UCSD-AML1 (cell line): ENCODE data around the gene DNAJC21.
A peak's percentile ranks its signal among the peaks of the same experiment; 100 is the strongest.
"Not testable (repeated sequence)": the region's sequence is repeated elsewhere in the genome, so short reads cannot be mapped to it uniquely, and the experiment has no call there.

Experiments
- DNase-seq: peaks from one replicate; lab custom pipeline; 2025; ENCODE audit not compliant: unreplicated experiment; lab: John Stamatoyannopoulos, UW

The DNAJC21 gene

GRCh38 chr5:34923256-34923655 is 6.1 kb upstream of the DNAJC21 start:
- not testable (repeated sequence) for DNase-seq

GRCh38 chr5:34923694-34924461 is 5.5 kb upstream of the DNAJC21 start:
- no peak for DNase-seq

GRCh38 chr5:34924462-34924765 is 4.9 kb upstream of the DNAJC21 start:
- no peak for DNase-seq

- no peak for DNase-seq
Observed at GRCh38 chr5:34926318-34926888, 3.0 kb upstream of the DNAJC21 start.

GRCh38 chr5:34927785-34928184 is 1.6 kb upstream of the DNAJC21 start:
- DNase-seq, result no peak

GRCh38 chr5:34928267-34928666 is 1.1 kb upstream of the DNAJC21 start:
- DNase-seq, result no peak

- peak; percentile 85 for DNase-seq
Observed at GRCh38 chr5:34929720-34930461, 532 bp downstream of the DNAJC21 start.

GRCh38 chr5:34930462-34930844 is 1.1 kb downstream of the DNAJC21 start:
- no peak for DNase-seq

- DNase-seq, result no peak
Observed at GRCh38 chr5:34930870-34931269, 1.5 kb downstream of the DNAJC21 start.

GRCh38 chr5:34932947-34933346 is 3.6 kb downstream of the DNAJC21 start:
- DNase-seq, result no peak

- DNase-seq, result no peak
Observed at GRCh38 chr5:34941936-34942335, 12.6 kb downstream of the DNAJC21 start.

- DNase-seq, result no peak
Observed at GRCh38 chr5:34944044-34944443, 14.7 kb downstream of the DNAJC21 start.

GRCh38 chr5:34944460-34945047 is 15.2 kb downstream of the DNAJC21 start:
- no peak for DNase-seq

- no peak for DNase-seq
Observed at GRCh38 chr5:34957321-34957720, 28.0 kb downstream of the DNAJC21 start.

GRCh38 chr5:34957857-34958690 is 28.7 kb downstream of the DNAJC21 start:
- DNase-seq, result no peak

GRCh38 chr5:34959323-34959722 is 30.0 kb downstream of the DNAJC21 start:
- no peak for DNase-seq

- DNase-seq, result no peak
Observed at GRCh38 chr5:34967540-34967939, 38.2 kb downstream of the DNAJC21 start.

- DNase-seq, result no peak
Observed at GRCh38 chr5:34968258-34968657, 38.9 kb downstream of the DNAJC21 start.

GRCh38 chr5:34970552-34970951 is 41.2 kb downstream of the DNAJC21 start:
- no peak for DNase-seq

- DNase-seq, result not testable (repeated sequence)
Observed at GRCh38 chr5:34971655-34972054, 42.3 kb downstream of the DNAJC21 start.

- DNase-seq, result no peak
Observed at GRCh38 chr5:34976347-34976746, 47.0 kb downstream of the DNAJC21 start.
